ENCODE measurements around the gene LRRC4.

The LRRC4 gene

GRCh38 chr7:128073671-128074310 is 42.6 kb upstream of the LRRC4 start:
- Histone ChIP-seq H3K4me1 (ENCODE audit: control insufficient read depth, insufficient read depth, low read length, poor library complexity, severe bottlenecking) (no peaks in the 10 kb centered on the region), H3K4me3 (ENCODE audit: insufficient read depth, low read depth, low read length, poor library complexity, severe bottlenecking) (no peak overlapping the region), H3K27me3 (replicated peaks; ENCODE audit: control insufficient read depth, insufficient read depth, low read length, poor library complexity, severe bottlenecking) (no peaks in the 10 kb centered on the region), H3K9me3 (ENCODE audit: control insufficient read depth, low read length) (no peaks in the 10 kb centered on the region), H3K27ac (ENCODE audit: insufficient read depth, low read length, poor library complexity, severe bottlenecking) (no peak overlapping the region), H3K36me3 (ENCODE audit: control insufficient read depth, insufficient read depth, low read length) (peaks cover 38% of the 10 kb centered on the region)
- DNase-seq: no peak

DNA sequence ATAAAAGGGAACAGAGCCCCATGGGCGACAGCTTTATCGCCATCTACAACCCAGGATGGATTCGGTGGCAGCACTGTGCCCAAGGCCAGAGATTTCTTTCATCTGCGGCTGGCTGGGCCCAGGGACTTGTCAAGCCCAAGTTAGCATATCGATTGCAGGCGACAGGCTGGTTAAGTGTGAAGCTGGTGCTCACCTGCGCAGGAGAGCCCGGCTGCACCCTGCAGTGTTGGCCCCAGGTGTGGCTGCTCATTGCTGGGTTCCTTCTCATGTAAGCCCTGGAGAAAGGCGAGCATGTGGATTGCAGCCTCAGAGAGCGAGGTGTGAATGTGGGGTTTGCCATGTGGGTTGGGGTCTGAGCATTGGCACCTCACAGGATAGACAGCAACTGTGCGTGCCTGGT is 40.6 kb upstream of the LRRC4 start:
- Histone ChIP-seq H3K27ac (ENCODE audit: insufficient read depth, low read length, poor library complexity, severe bottlenecking) (no peak overlapping the region), H3K4me3 (ENCODE audit: insufficient read depth, low read depth, low read length, poor library complexity, severe bottlenecking) (no peak overlapping the region), H3K36me3 (ENCODE audit: control insufficient read depth, insufficient read depth, low read length) (peaks cover 26% of the 10 kb centered on the region), H3K27me3 (replicated peaks; ENCODE audit: control insufficient read depth, insufficient read depth, low read length, poor library complexity, severe bottlenecking) (no peaks in the 10 kb centered on the region), H3K9me3 (ENCODE audit: control insufficient read depth, low read length) (no peaks in the 10 kb centered on the region), H3K4me1 (ENCODE audit: control insufficient read depth, insufficient read depth, low read length, poor library complexity, severe bottlenecking) (no peaks in the 10 kb centered on the region)
- DNase-seq: no peak

DNA sequence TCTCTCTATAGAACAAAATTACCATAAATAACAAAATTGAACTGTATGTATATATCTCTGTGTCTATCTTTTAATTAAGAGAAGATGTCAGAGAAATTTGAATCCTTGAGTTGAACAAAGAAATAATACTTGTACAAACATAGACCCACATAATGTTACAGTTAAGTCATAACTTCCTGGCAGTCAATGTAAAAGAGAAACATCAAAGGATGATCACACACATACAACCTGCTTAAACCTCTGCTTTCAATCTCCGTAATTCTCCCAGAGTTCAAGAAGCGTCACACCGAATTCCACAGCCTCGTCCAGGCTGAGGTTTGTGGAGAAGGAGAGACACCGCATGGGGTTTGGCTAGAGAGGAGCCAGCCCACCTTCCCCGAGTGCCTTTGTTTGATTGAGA is 40.1 kb upstream of the LRRC4 start:
- no peaks in the 10 kb centered on the region for H3K9me3 ChIP-seq (ENCODE audit: control insufficient read depth, low read length)
- no peaks in the 10 kb centered on the region for H3K4me1 ChIP-seq (ENCODE audit: control insufficient read depth, insufficient read depth, low read length, poor library complexity, severe bottlenecking)
- DNase-seq: no peak
- no peak overlapping the region for H3K4me3 ChIP-seq (ENCODE audit: insufficient read depth, low read depth, low read length, poor library complexity, severe bottlenecking)
- H3K27me3 ChIP-seq (replicated peaks; ENCODE audit: control insufficient read depth, insufficient read depth, low read length, poor library complexity, severe bottlenecking): no peaks in the 10 kb centered on the region
- no peak overlapping the region for H3K27ac ChIP-seq (ENCODE audit: insufficient read depth, low read length, poor library complexity, severe bottlenecking)
- H3K36me3 ChIP-seq (ENCODE audit: control insufficient read depth, insufficient read depth, low read length): peaks cover 23% of the 10 kb centered on the region

DNA sequence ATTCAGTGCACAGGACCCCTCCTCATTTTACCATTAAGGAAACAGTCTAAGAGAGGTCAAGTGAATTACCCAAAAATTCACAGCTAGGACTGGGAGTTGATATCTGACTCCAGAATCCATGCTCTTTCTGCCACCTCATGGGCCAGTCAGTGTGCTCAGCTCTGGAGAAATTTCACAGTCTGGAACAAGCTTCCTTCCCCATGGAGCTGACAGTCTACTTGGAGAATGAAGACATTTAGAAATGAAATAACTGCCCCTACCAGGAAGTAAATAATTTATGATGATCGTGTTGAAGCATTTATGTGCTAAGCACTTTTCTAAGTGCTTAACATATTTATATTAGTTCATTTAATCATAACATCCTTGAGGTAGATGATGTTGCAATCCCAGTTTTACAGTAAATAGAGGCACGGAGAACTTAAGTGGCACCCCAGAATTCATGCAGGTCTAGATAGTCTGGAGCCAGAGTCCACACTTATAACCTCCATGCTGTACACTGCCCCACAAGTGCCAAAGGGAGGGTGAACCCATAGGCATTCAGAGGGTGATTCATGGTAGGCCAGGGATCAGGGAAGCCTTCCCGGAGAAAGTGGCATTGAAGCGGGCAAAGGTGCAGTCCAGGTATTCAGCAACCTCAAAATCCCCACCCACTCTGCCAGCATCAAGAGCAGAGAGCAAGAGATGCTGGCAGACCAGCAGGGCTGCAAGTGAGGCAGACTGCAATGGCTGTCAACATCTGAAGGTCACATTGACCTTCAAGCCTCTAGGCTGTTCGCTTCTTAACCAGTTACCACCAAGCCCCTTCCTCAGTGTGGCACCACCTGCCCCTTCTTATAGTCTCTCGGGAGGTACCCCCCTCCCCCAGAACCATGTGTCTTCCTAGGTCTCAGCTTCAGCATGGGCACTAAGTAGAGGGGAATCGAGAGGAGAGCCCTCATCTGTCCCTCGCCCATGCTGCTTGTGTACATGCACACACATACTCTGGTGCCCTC is 38.4 kb upstream of the LRRC4 start:
- H3K9me3 ChIP-seq (ENCODE audit: control insufficient read depth, low read length): no peaks in the 10 kb centered on the region
- H3K4me1 ChIP-seq (ENCODE audit: control insufficient read depth, insufficient read depth, low read length, poor library complexity, severe bottlenecking): no peaks in the 10 kb centered on the region
- no peak for DNase-seq
- no peak overlapping the region for H3K27ac ChIP-seq (ENCODE audit: insufficient read depth, low read length, poor library complexity, severe bottlenecking)
- H3K27me3 ChIP-seq (replicated peaks; ENCODE audit: control insufficient read depth, insufficient read depth, low read length, poor library complexity, severe bottlenecking): no peaks in the 10 kb centered on the region
- peaks cover 7% of the 10 kb centered on the region for H3K36me3 ChIP-seq (ENCODE audit: control insufficient read depth, insufficient read depth, low read length)
- no peak overlapping the region for H3K4me3 ChIP-seq (ENCODE audit: insufficient read depth, low read depth, low read length, poor library complexity, severe bottlenecking)

DNA sequence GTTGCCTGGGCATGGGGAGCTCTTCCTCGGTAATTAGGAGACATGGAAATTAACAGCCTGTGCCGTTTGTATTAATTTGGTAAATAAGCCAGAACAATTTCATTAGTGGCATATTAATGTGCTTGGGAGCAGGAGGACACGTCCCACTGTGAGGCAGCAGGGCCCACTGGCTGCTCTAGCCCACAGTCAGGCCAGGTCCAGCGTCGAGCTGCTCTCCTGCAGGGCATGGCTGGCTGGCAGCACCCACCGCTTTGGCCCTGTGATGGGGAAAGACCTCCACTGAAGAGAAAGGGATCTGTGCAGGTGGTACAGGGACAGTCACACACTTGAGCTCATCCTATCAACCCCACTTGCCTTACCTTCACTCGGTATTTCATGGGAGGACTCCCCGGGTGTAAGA is 37.5 kb upstream of the LRRC4 start:
- H3K36me3 ChIP-seq (ENCODE audit: control insufficient read depth, insufficient read depth, low read length): peaks cover under 1% of the 10 kb centered on the region
- no peaks in the 10 kb centered on the region for H3K4me1 ChIP-seq (ENCODE audit: control insufficient read depth, insufficient read depth, low read length, poor library complexity, severe bottlenecking)
- DNase-seq: no peak
- no peaks in the 10 kb centered on the region for H3K27me3 ChIP-seq (replicated peaks; ENCODE audit: control insufficient read depth, insufficient read depth, low read length, poor library complexity, severe bottlenecking)
- H3K27ac ChIP-seq (ENCODE audit: insufficient read depth, low read length, poor library complexity, severe bottlenecking): no peak overlapping the region
- H3K4me3 ChIP-seq (ENCODE audit: insufficient read depth, low read depth, low read length, poor library complexity, severe bottlenecking): no peak overlapping the region
- no peaks in the 10 kb centered on the region for H3K9me3 ChIP-seq (ENCODE audit: control insufficient read depth, low read length)

DNA sequence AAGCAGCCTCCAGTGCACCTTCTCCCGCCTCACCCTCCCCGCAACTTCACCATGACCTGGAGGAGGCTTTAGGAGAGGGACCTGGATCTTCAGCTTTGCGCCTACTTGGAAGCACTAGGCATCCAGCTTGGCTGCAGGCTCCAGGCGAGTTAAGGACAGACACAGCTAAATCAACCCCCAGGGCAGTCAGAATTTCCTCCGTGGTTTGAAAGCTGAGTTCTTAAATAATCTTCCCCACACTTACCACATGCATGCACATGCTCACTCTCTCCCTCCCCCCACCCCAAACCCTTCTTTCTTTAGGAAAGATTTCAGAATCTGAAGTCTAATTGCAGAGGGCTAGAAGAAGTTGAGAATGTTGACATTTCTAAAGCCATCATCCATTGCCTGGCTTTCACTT is 36.7 kb upstream of the LRRC4 start:
- H3K27ac ChIP-seq (ENCODE audit: insufficient read depth, low read length, poor library complexity, severe bottlenecking): no peak overlapping the region
- no peak overlapping the region for H3K4me3 ChIP-seq (ENCODE audit: insufficient read depth, low read depth, low read length, poor library complexity, severe bottlenecking)
- H3K9me3 ChIP-seq (ENCODE audit: control insufficient read depth, low read length): no peaks in the 10 kb centered on the region
- H3K4me1 ChIP-seq (ENCODE audit: control insufficient read depth, insufficient read depth, low read length, poor library complexity, severe bottlenecking): no peaks in the 10 kb centered on the region
- H3K36me3 ChIP-seq (ENCODE audit: control insufficient read depth, insufficient read depth, low read length): no peaks in the 10 kb centered on the region
- DNase-seq: no peak
- H3K27me3 ChIP-seq (replicated peaks; ENCODE audit: control insufficient read depth, insufficient read depth, low read length, poor library complexity, severe bottlenecking): no peaks in the 10 kb centered on the region

DNA sequence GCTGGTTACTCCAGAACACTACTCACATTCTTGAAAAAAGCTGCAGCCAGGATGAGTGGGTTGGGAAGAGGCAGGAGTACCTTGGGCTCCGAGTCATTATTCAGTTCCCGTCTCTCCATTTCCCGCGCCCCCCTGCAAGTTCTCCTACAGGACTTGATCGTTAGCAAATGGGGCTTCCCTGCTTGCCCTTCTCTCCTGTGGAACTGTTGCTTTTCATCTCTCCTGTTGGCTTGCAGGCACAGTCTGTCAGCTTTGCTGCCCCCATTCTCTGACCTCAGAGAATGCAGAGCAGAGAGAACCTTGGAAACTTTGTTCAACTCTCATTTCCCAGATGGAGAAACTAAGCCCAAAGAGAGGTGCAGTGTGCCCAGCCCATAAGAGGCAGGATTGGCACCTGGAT is 35.6 kb upstream of the LRRC4 start:
- Histone ChIP-seq H3K27ac (ENCODE audit: insufficient read depth, low read length, poor library complexity, severe bottlenecking) (no peak overlapping the region), H3K9me3 (ENCODE audit: control insufficient read depth, low read length) (no peaks in the 10 kb centered on the region), H3K4me3 (ENCODE audit: insufficient read depth, low read depth, low read length, poor library complexity, severe bottlenecking) (no peak overlapping the region), H3K27me3 (replicated peaks; ENCODE audit: control insufficient read depth, insufficient read depth, low read length, poor library complexity, severe bottlenecking) (no peaks in the 10 kb centered on the region), H3K4me1 (ENCODE audit: control insufficient read depth, insufficient read depth, low read length, poor library complexity, severe bottlenecking) (no peaks in the 10 kb centered on the region), H3K36me3 (ENCODE audit: control insufficient read depth, insufficient read depth, low read length) (no peaks in the 10 kb centered on the region)
- no peak for DNase-seq

GRCh38 chr7:128066395-128066794 is 35.2 kb upstream of the LRRC4 start:
- no peak for DNase-seq
- Histone ChIP-seq H3K9me3 (ENCODE audit: control insufficient read depth, low read length) (no peaks in the 10 kb centered on the region), H3K4me1 (ENCODE audit: control insufficient read depth, insufficient read depth, low read length, poor library complexity, severe bottlenecking) (no peaks in the 10 kb centered on the region), H3K27me3 (replicated peaks; ENCODE audit: control insufficient read depth, insufficient read depth, low read length, poor library complexity, severe bottlenecking) (no peaks in the 10 kb centered on the region), H3K4me3 (ENCODE audit: insufficient read depth, low read depth, low read length, poor library complexity, severe bottlenecking) (no peak overlapping the region), H3K36me3 (ENCODE audit: control insufficient read depth, insufficient read depth, low read length) (no peaks in the 10 kb centered on the region), H3K27ac (ENCODE audit: insufficient read depth, low read length, poor library complexity, severe bottlenecking) (no peak overlapping the region)

DNA sequence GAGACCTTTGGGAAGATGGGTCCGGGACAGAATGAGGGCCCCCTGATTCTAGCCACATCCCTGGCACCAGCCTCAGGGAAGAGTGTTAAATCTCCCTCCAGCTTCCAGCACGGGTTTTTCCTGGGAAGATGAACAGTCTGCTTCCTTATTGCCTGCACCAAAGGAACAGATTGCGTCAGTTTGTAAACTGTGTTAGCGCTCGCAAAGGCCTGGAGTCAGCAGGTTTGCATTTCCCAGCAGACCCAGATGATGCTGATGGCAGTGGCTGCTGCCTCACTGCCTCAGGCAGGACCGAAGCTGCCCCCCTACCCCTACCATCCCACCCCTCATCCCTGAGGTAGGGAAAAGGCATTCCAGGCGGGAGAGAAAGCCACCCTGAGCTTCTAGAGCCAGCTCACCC is 34.6 kb upstream of the LRRC4 start:
- H3K27ac ChIP-seq (ENCODE audit: insufficient read depth, low read length, poor library complexity, severe bottlenecking): no peak overlapping the region
- H3K27me3 ChIP-seq (replicated peaks; ENCODE audit: control insufficient read depth, insufficient read depth, low read length, poor library complexity, severe bottlenecking): no peaks in the 10 kb centered on the region
- no peaks in the 10 kb centered on the region for H3K4me1 ChIP-seq (ENCODE audit: control insufficient read depth, insufficient read depth, low read length, poor library complexity, severe bottlenecking)
- no peak for DNase-seq
- H3K4me3 ChIP-seq (ENCODE audit: insufficient read depth, low read depth, low read length, poor library complexity, severe bottlenecking): no peak overlapping the region
- no peaks in the 10 kb centered on the region for H3K36me3 ChIP-seq (ENCODE audit: control insufficient read depth, insufficient read depth, low read length)
- no peaks in the 10 kb centered on the region for H3K9me3 ChIP-seq (ENCODE audit: control insufficient read depth, low read length)

DNA sequence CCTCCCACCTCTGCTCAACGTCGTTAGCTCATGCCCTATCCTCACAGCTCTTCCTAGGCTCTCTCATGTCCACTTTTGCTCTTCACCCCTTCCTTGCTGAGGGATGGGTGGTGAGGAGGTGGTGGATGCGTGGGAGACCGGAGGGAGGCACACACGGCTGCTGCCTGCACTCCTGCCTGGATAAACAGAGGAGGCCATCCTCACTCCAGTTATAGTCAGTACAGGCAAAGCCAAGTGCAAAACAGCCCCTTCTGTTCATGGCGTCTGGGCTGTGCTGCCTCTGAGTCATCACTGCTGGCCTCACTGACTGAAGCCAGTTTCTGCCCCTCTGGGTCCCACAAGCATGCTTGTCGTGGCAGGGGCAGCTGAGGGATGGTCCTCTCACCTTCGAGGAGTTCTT is 31.9 kb upstream of the LRRC4 start:
- no peak overlapping the region for H3K27ac ChIP-seq (ENCODE audit: insufficient read depth, low read length, poor library complexity, severe bottlenecking)
- DNase-seq: no peak
- H3K27me3 ChIP-seq (replicated peaks; ENCODE audit: control insufficient read depth, insufficient read depth, low read length, poor library complexity, severe bottlenecking): no peaks in the 10 kb centered on the region
- H3K4me3 ChIP-seq (ENCODE audit: insufficient read depth, low read depth, low read length, poor library complexity, severe bottlenecking): no peak overlapping the region
- H3K9me3 ChIP-seq (ENCODE audit: control insufficient read depth, low read length): no peaks in the 10 kb centered on the region
- no peaks in the 10 kb centered on the region for H3K36me3 ChIP-seq (ENCODE audit: control insufficient read depth, insufficient read depth, low read length)
- H3K4me1 ChIP-seq (ENCODE audit: control insufficient read depth, insufficient read depth, low read length, poor library complexity, severe bottlenecking): peaks cover 21% of the 10 kb centered on the region

Data from effector memory CD4-positive, alpha-beta T cell (primary cell).